GM21529 (cell line): Measurements from ENCODE around the gene KREMEN2.

ENCODE experiments used
- ATAC-seq: cut with Tn5 transposase; IDR thresholded peaks from one replicate; pipeline ENCODE4 v1.9.1; 2021; ENCODE audit not compliant: unreplicated experiment

KREMEN2 gene

DNA sequence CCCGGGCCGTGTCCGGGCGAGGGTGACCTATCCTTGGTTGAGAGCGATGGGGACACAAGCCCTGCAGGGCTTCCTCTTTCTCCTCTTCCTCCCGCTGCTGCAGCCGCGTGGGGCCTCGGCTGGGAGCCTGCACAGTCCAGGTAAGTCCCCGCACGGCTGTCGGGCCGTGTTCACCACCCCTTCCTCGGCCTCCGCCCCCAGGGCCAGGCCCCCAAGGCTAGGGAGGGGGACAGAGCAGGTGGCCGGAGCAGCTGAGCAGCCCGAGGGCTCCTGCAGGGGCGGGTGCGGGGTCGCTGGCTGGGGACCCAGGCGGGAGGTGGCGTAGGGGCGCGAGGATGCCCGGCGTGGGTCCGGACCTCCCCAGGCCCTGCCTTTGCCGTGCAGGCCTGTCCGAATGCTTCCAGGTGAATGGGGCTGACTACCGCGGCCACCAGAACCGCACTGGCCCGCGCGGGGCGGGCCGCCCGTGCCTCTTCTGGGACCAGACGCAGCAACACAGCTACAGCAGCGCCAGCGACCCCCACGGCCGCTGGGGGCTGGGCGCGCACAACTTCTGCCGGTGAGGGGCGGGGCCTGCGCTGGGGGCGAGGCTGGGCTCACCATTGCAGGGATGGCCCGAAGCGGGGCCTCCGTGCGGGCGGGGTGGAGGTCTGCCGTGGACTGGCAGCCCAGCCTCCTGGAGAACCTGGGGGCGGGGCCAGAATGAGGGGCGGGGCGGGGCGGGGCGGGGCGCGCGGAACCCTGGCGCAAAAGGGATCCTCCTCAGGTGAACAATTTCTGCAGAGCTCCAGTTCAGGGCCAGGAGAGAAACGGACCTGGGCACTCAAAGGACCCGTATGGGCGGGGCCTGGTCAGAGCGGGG, 631 bp downstream of the KREMEN2 start:
- no peak for ATAC-seq

- ATAC-seq: no peak
Observed at GRCh38 chr16:2966043-2966807, 2.1 kb downstream of the KREMEN2 start.

DNA sequence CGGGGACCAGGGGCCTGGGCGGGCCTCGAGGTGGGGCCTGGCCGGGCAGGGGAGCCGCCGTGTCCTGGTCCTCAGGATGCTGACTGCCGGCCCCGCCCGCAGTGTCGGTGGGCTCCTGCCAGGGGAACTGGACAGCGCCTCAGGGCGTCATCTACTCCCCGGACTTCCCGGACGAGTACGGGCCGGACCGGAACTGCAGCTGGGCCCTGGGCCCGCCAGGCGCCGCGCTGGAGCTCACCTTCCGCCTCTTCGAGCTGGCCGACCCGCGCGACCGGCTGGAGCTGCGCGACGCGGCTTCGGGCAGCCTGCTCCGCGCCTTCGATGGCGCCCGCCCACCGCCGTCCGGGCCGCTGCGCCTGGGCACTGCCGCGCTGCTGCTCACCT, 2.7 kb downstream of the KREMEN2 start:
- ATAC-seq: no peak

DNA sequence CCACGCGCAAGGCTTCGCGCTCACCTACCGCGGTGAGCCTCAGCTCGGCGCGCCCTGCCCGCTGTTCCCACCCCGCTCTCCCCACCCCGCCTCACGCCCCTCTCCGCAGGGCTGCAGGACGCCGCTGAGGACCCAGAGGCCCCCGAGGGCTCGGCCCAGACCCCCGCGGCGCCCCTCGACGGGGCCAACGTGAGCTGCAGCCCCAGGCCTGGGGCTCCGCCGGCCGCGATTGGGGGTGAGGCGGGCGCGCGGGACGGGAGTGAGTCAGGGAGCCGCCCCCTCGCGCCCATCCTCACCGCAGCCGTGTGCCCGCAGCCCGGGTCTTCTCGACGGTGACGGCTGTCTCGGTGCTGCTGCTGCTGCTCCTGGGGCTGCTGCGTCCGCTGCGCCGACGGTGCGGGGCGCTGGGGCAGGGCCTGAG, 3.1 kb downstream of the KREMEN2 start:
- ATAC-seq: no peak

GRCh38 chr16:2967721-2968161, 3.7 kb downstream of the KREMEN2 start:
- no peak for ATAC-seq

GRCh38 chr16:2968368-2968737, 4.3 kb downstream of the KREMEN2 start:
- no peak for ATAC-seq

- peak; percentile 66 for ATAC-seq
Observed at GRCh38 chr16:2968738-2969544, 4.9 kb downstream of the KREMEN2 start, which contains the start of gene PAQR4. Gene PAQR4 (plus strand): TSS chr16:2969348. CDS start chr16:2969675, 327 bp downstream.

- peak; percentile 43 for ATAC-seq
Observed at GRCh38 chr16:2969545-2970521, 5.8 kb downstream of the KREMEN2 start.

DNA sequence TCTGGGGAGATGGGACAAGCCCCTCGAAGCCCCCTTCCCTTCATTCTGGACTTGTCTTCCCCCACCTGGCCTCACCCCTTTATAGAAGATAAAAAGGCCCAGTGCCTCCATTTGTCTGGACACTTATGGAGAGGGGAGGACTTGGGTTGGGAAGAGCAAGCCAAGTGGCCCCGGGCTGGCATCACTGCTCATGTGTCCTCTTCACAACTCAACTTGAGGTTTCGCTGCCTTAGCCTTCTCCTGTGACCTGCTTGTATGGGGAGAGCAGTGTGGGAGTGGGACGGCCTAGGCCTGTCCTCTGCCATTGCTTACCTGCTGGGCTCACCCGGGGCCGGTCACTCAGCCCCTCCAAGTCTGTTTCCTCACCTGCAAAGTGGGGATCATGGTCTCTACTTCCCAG, 6.5 kb downstream of the KREMEN2 start:
- no peak for ATAC-seq

- ATAC-seq: no peak
Observed at GRCh38 chr16:2971134-2971984, 7.3 kb downstream of the KREMEN2 start.

DNA sequence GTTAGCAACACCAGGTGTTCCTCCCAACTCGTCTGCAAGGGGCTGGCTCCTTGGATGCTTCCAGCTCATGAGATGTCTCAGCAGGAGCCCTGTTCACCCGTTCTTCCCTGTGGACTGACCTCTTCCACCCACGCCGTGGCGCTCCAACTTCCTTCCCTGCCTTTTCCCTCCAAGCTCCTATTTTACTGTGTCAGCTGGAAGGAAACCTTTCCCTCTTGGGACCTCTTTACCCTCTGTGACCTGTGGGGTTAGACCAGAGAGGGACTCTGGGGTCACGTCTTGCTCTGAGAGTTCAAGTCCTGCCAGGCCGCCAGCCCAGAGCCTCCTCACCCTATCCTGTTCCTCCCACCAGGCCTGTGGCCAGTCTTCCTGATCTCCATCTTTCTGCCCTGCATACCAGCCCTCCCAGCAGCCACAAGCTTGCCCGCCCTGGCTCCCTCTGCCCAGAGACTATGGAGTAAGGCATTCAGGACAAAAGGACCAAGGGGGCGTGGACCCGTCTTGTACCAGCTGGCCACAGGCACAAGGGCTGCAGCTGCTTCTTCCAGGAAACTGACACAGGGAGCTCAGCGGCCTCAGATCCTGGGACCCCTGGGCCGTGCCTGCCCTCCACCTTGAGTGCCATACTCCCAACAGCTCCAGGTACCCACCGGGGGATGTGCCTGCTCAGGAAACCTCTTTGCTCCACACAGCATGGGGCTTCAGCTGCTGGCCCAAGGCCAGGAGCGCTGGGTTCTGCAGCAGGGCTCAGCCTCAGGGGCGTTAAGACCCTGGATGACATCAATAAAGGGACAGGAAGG, 8.1 kb downstream of the KREMEN2 start:
- ATAC-seq: no peak

- no peak for ATAC-seq
Observed at GRCh38 chr16:2973093-2973492, 9.0 kb downstream of the KREMEN2 start.

- no peak for ATAC-seq
Observed at GRCh38 chr16:2973605-2974318, 9.7 kb downstream of the KREMEN2 start.

GRCh38 chr16:2974319-2975056, 10.4 kb downstream of the KREMEN2 start:
- no peak for ATAC-seq

DNA sequence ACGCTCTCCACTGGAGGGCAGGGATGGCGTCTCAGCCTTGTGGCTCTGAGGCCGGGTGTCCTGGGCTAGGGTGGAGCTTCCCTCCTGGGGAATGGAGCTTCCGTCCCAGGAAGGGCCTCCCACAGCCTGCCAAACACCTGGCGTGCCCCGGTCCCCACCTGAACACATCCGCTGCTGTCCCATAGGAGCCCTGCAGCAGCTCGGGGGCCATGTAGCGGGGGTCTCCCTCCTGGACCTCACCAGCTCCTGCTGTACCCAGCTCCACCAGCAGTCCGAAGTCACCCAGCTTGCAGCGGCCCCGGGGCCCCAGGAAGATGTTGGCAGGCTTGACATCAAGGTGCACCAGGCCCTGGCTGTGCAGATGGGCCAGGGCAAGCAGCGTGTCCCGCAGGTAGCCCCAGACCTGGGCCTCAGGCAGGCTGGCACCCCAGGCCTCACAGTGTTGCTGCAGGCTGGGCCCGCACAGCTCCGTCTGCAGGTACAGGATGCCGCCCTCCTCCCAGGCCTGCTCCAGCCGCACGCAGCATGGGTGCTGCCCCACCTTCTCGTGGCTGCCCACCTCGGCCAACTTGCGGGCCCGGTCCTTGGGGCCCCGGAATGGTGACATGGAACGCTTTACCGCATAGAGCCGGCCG, 11.2 kb downstream of the KREMEN2 start:
- no peak for ATAC-seq

GRCh38 chr16:2976201-2976600, 12.1 kb downstream of the KREMEN2 start:
- no peak for ATAC-seq

GRCh38 chr16:2976673-2977072, 12.6 kb downstream of the KREMEN2 start:
- ATAC-seq: no peak
